HL-60 (cell line): ENCODE results near the gene GLYR1.

ENCODE experiments used
- DNase-seq, 2 experiments: peaks; one replicate each; pipeline ENCODE4 v3.0.0-alpha.2; 2010 to 2020; ENCODE audit warnings: low read depth in 1 of 2, low spot score in 1 of 2
- H3K27ac ChIP-seq: fragments of 250-450 bp; sonication (Bioruptor Pico); replicated peaks from 2 replicates; pipeline ENCODE4 v1.5.1; 2020; ENCODE audit warnings: mild to moderate bottlenecking, moderate library complexity
- H3K27me3 ChIP-seq: fragments of 250-450 bp; sonication (Bioruptor Pico); 2 replicates; pipeline ENCODE4 v1.5.1; 2021; ENCODE audit warnings: mild to moderate bottlenecking, moderate library complexity; ENCODE audit not compliant: insufficient read depth, poor library complexity, severe bottlenecking
- H3K4me3 ChIP-seq: replicated peaks from 2 replicates; pipeline ENCODE4 v1.5.1; 2011; ENCODE audit warnings: mild to moderate bottlenecking, control low read depth, low read length; ENCODE audit not compliant: insufficient read depth
- CTCF ChIP-seq: IDR thresholded peaks from one replicate; pipeline ENCODE4 v1.5.1; 2011; ENCODE audit warnings: low read length, control low read depth, inconsistent platforms; ENCODE audit not compliant: insufficient read depth
- GABPA ChIP-seq: IDR thresholded peaks from 2 replicates; pipeline ENCODE4 v1.6.1; 2012; ENCODE audit warnings: low read depth
- POLR2AphosphoS5 ChIP-seq: IDR thresholded peaks from 2 replicates; pipeline ENCODE4 v1.6.1; 2012; ENCODE audit warnings: low read depth
- SPI1 ChIP-seq: IDR thresholded peaks from 2 replicates; pipeline ENCODE4 v1.6.1; 2012; ENCODE audit warnings: low read depth, mild to moderate bottlenecking, borderline replicate concordance
- TF ChIP-seq, protein P1 (sequence below): IDR thresholded peaks from 2 replicates; pipeline ENCODE4 v1.6.1; 2012; ENCODE audit warnings: low read depth; ENCODE audit not compliant: insufficient replicate concordance

Gene GLYR1

GRCh38 chr16:4859190-4859899 lies 12.3 kb upstream of the GLYR1 start:
- no peak overlapping the region for H3K4me3 ChIP-seq
- no peak for TF ChIP-seq POLR2AphosphoS5
- no peak for TF ChIP-seq CTCF
- no peak for TF ChIP-seq SPI1
- no peak for TF ChIP-seq GABPA
- TF ChIP-seq, protein P1, sequence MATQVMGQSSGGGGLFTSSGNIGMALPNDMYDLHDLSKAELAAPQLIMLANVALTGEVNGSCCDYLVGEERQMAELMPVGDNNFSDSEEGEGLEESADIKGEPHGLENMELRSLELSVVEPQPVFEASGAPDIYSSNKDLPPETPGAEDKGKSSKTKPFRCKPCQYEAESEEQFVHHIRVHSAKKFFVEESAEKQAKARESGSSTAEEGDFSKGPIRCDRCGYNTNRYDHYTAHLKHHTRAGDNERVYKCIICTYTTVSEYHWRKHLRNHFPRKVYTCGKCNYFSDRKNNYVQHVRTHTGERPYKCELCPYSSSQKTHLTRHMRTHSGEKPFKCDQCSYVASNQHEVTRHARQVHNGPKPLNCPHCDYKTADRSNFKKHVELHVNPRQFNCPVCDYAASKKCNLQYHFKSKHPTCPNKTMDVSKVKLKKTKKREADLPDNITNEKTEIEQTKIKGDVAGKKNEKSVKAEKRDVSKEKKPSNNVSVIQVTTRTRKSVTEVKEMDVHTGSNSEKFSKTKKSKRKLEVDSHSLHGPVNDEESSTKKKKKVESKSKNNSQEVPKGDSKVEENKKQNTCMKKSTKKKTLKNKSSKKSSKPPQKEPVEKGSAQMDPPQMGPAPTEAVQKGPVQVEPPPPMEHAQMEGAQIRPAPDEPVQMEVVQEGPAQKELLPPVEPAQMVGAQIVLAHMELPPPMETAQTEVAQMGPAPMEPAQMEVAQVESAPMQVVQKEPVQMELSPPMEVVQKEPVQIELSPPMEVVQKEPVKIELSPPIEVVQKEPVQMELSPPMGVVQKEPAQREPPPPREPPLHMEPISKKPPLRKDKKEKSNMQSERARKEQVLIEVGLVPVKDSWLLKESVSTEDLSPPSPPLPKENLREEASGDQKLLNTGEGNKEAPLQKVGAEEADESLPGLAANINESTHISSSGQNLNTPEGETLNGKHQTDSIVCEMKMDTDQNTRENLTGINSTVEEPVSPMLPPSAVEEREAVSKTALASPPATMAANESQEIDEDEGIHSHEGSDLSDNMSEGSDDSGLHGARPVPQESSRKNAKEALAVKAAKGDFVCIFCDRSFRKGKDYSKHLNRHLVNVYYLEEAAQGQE = no peak
- DNase-seq = no peak

DNA sequence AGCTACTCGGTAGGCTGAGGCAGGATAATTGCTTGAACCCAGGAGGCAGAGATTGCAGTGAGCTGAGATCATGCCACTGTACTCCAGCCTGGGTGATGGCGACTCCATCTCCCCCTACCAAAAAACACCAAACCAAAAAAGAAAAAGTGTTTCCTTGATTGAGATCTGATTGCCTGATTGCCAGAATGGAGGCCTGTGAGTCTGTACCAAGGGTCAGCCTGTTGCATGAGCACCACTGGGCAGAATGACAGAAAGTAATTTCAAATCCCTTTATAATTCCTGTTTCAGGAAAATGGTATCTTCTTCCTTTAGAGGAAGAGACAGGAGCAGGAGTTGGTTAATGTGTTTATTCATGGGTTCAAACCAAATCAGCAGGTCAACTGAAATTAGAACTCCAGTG lies 8.7 kb upstream of the GLYR1 start:
- H3K27ac ChIP-seq = no peak overlapping the region
- TF ChIP-seq POLR2AphosphoS5 (no peak), SPI1 (no peak), CTCF (no peak), GABPA (no peak)
- TF ChIP-seq, protein P1 = no peak
- no peaks in the 10 kb centered on the region for H3K27me3 ChIP-seq
- DNase-seq = no peak
- no peak overlapping the region for H3K4me3 ChIP-seq

More at GRCh38 chr16:4859190-4859899, 12.3 kb upstream of the GLYR1 start:
- Histone ChIP-seq H3K27me3 (no peaks in the 10 kb centered on the region), H3K27ac (no peak overlapping the region)

DNA sequence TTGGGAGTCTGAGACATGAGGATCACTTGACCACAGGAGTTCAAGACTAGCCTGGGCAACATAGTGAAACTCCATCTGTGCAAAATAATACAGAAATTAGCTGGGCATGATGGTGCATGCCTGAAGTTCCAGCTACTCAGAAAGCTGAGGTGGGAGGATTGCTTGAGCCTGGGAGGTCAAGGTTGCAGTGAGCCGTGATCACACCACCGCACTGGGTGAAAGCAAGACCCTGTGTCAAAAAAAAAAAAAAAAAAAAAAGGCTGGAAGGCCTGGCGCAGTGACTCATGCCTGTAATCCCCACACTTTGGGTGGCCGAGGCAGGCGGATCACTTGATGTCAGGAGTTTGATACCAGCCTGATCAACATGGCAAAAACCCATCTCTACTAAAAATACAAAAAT lies 8.3 kb upstream of the GLYR1 start:
- TF ChIP-seq GABPA (no peak), SPI1 (no peak)
- TF ChIP-seq, protein P1 = no peak
- H3K27ac ChIP-seq = no peak overlapping the region
- no peaks in the 10 kb centered on the region for H3K27me3 ChIP-seq
- no peak overlapping the region for H3K4me3 ChIP-seq
- no peak for DNase-seq
